Activated CD8-positive, alpha-beta memory T cell treated with anti-CD3 and anti-CD28 coated beads, Interleukin-2, amount 10 ng/mL, durations not matched to agents 7 days and 5 days (primary cell): Measurements from ENCODE around the gene LYRM7. TPM values are rescaled to one million over a fixed set of nuclear protein-coding genes. Genes with fewer than 3 reads are reported as not detected.

Experiments
- total RNA-seq, 2 experiments: library from RNA; stranded (reverse); gene quantifications; one replicate each; pipeline ENCODE4 v1.2.3, GENCODE V29; 2021

Gene LYRM7
- total RNA-seq, 2 experiments from 2014 or later, result 12.2 to 15.4 TPM

Other genes starting within 250 kb of the LYRM7 start
- 100 to 1,000 TPM; 261 to 288 TPM for gene HINT1, start 5.7 kb upstream of the LYRM7 start, total RNA-seq
- 100 to 1,000 TPM; 118 to 149 TPM for gene CDC42SE2, start 93.1 kb downstream of the LYRM7 start, total RNA-seq